NCI-H510A (cell line): ENCODE results near the gene KBTBD6.
"Not testable (repeated sequence)": the region's sequence is repeated elsewhere in the genome, so short reads cannot be mapped to it uniquely, and the experiment has no call there.

Source experiments
- DNase-seq: peaks from one replicate; lab custom pipeline; 2025; lab: John Stamatoyannopoulos, UW

KBTBD6 gene, protein sequence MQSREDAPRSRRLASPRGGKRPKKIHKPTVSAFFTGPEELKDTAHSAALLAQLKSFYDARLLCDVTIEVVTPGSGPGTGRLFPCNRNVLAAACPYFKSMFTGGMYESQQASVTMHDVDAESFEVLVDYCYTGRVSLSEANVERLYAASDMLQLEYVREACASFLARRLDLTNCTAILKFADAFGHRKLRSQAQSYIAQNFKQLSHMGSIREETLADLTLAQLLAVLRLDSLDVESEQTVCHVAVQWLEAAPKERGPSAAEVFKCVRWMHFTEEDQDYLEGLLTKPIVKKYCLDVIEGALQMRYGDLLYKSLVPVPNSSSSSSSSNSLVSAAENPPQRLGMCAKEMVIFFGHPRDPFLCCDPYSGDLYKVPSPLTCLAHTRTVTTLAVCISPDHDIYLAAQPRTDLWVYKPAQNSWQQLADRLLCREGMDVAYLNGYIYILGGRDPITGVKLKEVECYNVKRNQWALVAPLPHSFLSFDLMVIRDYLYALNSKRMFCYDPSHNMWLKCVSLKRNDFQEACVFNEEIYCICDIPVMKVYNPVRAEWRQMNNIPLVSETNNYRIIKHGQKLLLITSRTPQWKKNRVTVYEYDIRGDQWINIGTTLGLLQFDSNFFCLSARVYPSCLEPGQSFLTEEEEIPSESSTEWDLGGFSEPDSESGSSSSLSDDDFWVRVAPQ

DNA sequence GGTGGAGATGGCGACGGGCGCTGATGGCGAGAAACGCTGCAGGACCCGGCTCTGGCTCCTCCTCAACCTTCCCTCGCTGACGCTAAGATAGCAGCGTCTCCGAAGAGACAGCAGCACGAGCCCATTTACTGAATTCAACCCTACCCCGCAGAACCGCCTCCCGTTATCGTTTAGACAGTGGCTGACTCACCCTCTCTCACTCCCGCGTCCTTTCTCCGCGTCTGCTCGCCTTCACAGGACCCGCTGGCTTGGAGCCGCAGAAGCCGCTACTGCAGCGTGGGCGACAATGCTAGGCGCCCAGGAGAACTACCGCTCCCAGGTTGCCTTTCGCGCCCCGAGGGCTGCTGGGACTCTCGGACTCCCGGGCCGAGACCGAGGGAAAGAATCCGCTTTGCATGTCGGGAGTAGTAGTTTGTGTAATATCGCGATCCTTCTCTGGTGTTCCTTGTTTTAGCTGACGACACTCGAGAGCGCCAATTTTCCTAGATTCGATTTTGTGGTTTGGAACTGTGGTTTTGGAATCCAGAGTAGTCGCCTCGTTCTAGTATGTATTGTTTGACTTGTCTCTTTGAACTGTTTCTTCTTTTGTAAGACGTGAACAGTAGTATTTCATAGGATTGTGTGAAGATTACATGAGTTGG lies at the start of gene KBTBD6:
Gene KBTBD6 (minus strand): TSS at position 291 of the 641 bp plus-strand sequence. CDS start 291 bp downstream, outside the sequence.
- peak; percentile 66 for DNase-seq

DNA sequence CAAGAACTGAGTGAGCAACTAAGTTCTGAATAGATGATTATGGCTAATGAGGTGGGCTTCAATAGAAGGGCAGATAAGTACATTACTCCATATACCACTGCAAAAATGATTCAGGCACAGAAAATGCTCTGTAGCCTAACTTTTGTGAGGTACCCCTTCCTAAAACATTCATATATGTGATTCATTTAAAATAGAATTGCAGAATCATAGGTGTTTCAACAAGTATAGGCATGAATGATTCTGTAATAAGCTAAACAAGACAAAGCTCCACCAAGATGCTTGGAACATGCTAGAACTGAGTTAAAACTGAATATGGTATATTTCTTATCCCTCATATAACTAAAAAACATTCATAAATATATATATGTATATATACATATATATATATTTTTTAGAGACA lies 49.6 kb upstream of the KBTBD6 start:
- no peak for DNase-seq

DNA sequence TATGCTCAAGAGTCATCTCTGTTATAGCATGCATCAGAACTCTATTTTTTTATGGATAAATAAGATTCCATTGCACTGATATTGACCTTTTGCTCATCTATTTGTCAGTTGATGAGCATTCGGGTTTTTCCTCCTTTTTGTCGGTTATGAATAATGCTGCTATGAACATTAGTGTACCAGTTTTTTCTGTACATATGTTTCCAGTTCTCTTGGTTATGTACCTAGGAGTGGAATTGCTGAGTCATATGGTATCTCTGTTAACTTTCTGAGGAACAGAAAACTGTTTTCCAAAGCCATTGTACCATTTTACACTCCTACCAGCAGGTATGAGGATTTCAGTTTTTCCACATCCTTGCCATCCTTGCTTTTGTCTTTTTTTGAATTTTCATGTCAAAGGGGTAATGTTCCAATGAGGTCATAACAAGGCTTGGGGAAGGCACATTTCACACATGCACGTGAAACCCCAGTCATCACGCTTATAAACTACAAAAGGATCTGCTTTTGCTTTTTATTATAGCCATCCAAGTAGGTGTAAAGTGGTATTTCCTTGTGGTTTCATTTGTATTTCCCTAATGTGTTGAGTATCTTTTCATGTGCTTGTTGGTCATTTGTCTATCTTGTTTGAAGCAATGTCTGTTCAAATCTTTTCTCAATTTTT lies 47.1 kb upstream of the KBTBD6 start:
- DNase-seq: no peak

DNA sequence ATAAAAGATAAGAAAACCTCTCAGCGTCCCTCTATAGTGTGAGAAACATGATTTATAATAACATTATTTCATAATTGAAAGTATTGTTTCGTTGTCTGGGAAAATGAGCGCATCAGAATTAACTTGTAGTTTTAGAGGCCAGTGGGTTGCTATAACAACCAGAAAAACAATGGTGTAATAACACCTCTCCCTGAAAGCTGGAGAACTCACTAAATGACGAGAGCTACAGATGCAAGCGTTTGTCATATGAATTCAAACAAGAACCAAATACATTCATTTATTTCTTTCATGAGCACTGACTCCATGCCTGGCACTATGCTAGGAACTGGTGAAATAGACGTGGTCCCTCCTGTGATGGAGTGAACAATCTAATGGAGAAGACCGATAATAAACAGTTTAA lies 45.4 kb upstream of the KBTBD6 start:
- no peak for DNase-seq

DNA sequence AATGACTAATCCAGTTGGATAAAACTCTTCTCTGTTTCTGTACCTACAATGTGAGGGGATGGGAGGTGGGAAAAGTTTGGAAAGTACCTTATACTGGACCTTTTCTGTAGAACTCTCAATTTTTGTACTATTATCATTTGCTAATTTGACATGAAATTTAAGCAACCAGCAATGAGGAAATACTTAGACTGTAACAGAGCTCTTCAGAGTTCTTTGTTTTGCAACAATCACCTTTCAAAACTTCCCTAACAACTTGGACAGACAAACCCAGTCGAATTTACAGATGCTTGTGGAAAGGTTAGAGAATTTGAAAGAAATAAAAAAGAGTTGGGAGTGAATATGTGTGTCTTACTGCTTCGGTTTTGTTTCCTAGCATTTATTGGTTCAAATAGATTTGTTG lies 45.0 kb upstream of the KBTBD6 start:
- no peak for DNase-seq

DNA sequence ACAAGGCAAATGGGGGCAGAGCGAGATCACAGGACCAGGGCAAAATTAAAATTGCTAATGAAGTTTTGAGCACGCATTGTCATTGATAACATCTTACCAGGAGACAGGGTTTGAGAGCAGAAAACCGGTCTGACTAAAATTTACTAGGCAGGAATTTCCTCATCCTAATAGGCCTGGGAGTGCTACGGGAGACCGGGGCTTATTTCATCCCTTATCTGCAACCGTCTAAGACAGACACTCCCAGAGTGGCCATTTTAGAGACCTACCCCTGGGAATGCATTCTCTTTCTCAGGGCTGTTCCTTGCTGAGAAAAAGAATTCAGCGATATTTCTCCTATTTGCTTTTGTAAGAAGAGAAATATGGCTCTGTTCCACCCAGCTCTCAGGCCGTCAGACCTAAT lies 43.0 kb upstream of the KBTBD6 start:
- DNase-seq: not testable (repeated sequence)

DNA sequence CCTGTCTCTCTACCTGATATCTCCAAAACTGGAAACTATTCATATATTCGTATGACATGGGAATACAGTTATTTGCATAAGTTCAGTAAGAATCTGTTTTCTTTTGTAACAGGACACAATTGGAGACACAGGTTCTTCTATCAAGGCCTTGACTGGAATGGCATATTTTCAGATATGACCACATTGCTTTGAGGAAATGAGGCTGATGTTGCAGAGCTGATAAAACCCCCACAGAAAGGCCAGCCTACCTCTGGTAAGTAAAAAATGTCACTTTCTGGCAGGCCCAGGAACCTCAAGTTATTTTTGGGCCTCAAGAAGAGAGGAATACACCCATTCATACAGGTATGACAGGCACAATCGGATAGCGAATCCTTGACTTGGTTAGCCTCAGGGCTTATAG lies 29.5 kb upstream of the KBTBD6 start:
- DNase-seq: no peak

DNA sequence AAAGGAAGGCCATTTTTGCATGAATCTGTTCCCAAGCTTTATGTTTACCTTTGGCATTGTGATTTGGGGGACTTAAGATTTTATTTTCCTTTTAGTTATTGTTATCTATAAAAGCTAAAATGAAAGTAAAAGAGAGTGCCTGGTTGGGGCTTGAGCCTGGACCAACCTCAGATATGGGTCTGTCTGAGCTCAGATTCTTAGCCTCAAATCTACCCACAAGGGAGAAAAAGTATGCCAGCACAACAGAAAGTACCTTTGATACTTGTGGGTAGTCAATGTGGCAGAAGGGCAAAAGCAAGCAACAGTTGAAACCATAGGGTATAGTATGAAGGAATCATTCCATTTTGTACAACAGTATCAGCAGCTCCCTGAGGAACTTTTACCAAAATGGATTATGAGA lies 26.6 kb upstream of the KBTBD6 start:
- DNase-seq: no peak

DNA sequence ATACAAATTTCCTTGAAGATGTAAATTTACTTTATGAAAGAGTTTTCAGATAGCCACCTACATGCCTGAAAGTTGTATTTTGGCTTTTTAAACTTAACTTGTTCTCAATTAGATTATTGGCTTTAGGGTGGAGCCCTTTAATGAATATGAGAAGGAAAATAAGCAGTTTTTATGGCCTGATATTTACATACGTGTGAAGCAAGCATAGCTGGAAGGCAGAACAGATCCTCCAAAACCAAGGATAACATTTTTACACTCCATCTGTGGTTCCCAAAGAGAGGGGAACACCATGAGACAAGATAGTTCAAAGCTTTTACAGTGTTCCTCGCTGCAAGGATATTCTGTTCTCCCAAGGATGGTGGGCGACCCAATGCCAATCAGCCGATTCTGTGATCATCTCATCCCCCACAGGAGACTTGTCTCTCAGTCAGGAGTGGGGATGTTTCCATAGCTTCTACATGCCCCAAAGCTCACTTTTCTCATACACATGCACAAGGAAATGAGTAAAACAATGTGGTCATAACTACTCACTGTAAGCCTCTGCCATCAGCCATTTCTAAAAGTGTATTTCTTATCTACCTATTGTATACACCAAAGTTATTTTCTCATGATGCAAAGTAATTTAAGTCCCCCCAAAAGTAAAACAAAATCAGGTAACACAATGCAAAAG lies 24.6 kb upstream of the KBTBD6 start:
- no peak for DNase-seq

DNA sequence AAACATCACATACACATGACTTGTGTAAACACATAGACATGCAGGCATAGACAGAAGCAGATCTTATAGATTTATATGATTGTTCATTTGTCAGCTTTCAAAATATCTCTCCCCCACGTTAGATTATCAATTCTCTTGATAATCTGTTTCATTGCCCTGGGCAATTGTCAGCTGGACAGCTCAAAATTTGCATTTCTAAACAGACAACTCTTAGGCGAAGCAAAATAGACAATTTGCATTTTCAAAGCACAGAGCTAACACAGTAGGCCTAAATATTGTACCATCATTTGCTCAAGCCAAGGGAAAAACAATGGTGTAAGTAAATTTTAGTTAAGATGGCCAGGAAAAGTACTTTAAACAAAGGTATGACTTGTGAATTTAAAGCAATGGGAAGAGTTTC lies 24.0 kb upstream of the KBTBD6 start:
- DNase-seq: no peak

DNA sequence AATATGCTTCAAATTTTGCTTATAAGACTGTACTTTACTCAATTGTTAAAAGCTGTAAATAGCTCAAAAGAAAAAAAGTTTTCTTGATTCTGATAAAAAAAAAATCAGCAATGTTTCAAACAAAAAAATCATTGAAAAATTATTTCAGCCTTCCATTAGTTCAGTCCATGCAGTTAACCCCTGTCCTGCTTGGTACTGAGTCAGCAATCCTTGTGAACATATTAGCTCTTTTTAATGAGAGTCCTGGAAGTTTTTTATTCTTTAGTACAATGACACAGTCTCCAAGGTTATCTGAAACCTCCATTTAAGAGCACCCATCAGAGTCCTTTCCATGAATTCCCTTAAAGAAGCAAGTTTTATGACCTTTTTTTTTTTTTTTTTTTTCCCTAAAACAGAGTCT lies 21.4 kb upstream of the KBTBD6 start:
- DNase-seq: no peak

DNA sequence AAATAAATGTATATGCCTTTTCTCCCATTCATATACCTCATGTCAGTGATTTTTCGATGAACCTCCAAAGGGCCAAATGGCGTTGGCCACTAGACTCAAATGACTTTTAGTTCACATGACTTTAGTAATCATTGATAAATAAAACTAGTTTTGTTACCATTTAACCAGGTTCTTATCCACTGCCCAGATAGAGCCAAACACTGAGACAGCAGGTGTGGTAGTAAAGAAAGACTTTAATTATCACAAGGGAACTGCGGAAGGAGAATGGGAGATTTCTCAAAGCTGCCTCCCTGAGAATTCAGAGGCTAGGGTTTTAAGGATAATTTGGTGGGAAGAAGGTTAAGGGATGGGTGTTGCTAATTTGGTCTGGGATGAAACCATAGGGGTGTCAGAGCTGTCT lies 19.4 kb upstream of the KBTBD6 start:
- DNase-seq: no peak

DNA sequence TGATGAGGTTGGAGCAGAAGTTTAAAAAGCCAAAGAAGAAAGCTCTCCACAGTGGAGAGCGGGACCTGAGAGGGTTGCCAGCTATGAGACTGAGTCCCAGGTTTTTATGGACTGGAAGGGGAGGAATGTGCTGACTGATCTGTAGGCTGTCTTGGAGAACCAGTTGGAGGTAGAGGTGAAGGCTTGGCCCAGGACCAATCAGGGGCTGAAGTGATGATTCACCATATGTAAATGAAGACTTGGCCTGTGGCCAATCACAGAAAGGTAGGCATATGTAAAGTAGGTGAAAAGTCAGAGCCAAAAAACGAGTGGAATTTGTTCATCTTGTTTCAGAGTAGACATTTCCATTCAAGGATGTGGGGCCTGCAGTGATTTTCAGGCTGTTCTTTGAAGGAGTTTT lies 17.5 kb upstream of the KBTBD6 start:
- DNase-seq: no peak

DNA sequence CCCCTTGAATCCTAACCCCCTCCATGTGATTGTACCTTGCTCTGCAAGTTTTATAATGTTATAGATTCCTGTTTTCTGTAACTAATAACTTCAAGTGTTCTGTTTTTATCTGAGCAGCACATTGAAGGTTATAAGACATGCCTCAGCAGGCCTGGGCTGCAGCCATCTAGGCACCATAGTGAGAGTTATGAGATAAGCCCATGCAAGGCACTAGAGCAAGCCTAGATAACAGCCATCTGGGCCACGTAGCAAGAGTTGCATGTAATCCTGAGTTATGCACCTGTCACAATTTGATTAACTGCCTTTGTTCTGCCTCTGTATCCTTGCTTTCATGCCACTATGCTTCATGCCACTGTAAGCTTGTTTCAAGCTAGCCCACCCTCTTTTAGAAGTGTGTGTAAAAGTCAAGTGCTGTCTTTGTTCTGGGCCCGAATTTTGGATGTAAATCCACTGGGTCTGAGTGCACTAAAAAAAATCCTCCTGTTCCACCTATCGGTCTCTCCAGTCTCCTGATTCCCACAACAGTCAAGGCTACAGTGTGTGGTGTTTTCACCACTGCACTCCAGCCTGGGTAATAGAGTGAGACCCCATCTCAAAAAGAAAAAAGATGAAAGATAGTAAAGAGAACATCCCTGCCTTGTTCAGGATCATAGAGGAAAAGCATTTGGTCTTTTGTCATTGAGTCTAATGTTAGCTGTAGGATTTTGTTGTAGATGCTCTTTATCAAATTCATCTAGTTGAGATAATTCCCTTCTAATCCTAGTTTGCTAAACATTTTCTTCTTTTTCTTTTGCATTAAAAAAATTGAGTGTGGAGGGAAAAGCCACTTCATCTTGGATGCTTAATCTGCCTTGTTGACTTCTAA lies 16.0 kb upstream of the KBTBD6 start:
- no peak for DNase-seq

DNA sequence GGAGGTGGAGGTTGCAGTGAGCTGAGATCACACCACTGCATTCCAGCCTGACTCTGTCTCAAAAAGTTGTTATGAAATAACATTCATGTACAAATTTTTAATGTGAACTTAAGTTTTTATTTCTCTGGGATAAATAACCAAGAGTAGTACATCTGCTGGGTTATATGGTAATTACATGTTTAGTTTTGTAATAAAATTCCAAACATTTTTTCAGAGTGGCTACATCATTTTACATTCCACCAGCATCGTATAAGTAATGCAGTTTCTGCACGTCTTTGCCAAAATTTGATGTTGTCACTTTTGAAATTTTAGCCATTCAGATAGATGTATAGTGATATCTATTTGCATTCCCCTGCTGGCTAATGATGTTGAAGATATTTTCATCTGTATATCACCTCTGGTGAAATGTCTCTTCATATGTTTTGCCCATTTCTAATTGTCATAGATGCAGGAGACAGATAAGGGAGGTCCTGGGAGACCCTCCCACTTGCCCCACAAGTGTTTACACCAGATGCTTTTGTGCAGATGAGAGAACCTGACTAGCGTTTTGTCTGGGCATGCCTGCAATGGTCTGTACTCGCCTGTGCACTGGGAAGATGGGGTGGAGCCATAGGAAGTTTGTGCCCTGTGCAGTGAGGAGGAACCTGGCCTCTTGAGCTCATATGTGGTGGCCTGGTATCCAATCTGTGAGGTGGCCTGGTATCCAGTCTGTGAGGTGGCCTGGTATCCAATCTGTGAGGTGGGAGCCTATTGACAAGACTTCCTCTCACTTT lies 12.7 kb upstream of the KBTBD6 start:
- no peak for DNase-seq

DNA sequence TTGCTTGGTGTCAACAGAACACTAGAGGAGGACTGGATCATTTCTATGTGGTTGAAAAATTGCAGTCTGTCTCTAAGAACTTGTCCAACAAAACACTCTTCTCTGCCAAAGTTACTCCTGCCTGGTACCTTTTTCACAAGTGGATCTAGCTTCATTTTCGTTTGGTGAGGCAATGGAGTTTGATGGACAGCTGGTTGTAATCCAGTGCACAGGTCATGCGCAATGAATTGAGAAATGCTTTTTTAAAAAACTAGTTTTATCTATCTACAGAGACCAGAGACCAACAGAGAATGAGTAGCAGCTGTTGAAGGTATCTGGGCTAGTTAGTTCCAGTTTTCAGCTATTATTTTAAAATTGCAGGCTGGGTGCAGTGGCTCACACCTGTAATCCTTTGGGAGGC lies 12.0 kb upstream of the KBTBD6 start:
- no peak for DNase-seq

DNA sequence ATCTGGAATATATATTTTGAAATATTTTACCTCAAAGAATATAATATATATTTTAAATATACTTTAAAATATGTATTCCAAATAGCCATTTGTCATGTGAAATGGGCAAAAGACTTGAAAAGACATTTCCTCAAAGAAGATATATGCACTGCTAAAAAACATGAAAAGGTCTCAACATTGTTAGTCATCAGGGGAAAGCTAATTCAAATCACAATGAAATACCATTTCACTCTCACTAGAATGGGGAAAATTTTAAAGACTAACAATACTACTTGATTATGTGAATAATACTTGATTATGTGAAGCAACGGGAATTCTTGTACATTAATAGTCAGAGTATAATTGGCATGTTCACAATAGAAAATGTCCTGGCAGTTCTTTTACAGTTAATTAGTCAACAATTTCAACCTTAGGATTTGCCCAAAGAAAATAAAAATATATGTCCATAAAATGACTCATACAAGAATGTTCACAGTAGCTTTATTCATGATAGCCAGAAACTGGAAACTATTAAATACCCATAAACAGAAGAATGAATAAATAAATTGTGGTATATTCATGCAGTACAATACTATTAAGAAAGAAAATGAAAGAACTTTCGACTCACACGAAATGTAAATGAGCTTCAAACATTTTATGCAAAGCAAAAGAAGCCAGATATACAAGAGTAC lies 6.8 kb upstream of the KBTBD6 start:
- DNase-seq: no peak

DNA sequence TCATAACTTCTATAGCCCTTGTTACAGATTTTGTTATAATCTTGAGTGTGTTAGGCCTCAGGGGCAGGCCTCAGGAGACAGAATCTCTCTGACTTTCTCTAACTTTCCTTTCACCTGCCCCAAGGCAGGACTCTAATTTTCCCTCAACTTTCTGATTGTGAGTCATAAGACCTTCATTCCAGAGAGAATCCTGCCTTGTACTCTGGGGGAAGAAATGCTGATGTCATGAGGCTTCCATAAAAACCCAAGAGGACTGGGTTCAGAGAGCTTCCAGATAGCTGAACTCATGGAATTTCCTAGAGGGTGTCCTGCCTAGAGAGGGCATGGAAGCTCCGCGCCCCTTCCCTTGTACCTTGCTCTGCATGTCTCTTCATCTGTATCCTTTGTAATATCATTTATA lies 5.3 kb upstream of the KBTBD6 start:
- DNase-seq: no peak

DNA sequence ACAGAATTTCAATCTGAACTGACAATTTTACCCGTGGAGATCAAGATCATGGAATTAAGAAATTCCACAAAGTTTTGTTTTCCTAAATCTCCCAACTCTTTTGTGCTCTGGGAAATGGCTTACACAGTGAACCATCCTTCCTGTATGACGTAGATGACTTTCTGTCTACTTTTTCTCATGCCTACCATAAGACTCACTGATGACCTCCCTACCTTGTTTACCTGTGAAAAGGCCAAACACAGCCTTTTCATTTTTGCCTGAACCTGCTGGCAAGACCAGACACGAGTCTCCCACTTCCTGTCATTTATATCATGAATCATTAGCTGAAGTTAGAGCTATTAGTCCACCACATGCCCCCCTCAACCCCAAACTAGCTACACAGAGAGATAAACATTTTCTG lies 4.6 kb upstream of the KBTBD6 start:
- no peak for DNase-seq
